NCI-H82 (cell line): Measurements from ENCODE around the gene PDP2.
A peak's percentile ranks its signal among the peaks of the same experiment; 100 is the strongest.
"Not testable (repeated sequence)": the region's sequence is repeated elsewhere in the genome, so short reads cannot be mapped to it uniquely, and the experiment has no call there.

ENCODE experiments used
- DNase-seq: peaks from one replicate; lab custom pipeline; 2025; lab: John Stamatoyannopoulos, UW

Gene PDP2

GRCh38 chr16:66919569-66920298 lies 39.4 kb downstream of the PDP2 start:
- DNase-seq, result peak; percentile 49

GRCh38 chr16:66920299-66920590 lies 39.9 kb downstream of the PDP2 start:
- no peak for DNase-seq

- no peak for DNase-seq
Observed at GRCh38 chr16:66920924-66921680, 40.8 kb downstream of the PDP2 start.

DNA sequence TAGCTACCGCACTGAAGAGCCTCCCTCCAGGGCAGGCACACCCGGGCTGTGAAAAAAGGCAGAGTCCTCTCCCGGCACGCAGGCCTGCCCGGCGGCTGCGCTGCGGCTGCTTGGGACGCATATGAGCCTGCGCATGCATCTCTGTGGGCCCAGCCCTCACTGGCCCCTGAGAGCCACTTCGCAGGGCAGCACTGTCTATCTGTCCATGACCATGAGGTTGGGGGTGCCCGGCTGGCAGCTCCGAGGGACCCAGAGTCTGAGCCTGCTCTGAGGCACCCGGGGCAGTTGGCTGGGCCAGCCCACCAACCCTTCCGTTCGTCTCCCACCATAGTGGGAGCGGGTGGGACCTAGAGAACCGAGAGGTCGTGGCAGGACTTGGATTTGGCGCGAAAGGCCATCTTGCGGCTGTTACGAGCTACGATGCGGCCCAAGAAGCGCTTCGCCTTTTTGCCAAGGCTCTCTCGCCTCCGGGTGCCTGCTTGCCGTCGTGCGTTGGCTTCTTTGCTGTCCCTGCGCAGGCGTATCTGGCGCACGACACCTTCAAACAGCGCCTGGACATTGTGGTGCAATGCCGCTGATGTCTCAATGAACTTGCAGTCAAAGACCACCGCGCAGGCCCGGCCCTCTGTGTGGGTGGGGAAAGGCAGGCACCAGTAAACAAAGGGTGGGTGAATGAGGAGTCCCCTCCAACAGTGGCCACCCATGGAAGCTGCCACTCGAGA lies 41.6 kb downstream of the PDP2 start:
- no peak for DNase-seq

DNA sequence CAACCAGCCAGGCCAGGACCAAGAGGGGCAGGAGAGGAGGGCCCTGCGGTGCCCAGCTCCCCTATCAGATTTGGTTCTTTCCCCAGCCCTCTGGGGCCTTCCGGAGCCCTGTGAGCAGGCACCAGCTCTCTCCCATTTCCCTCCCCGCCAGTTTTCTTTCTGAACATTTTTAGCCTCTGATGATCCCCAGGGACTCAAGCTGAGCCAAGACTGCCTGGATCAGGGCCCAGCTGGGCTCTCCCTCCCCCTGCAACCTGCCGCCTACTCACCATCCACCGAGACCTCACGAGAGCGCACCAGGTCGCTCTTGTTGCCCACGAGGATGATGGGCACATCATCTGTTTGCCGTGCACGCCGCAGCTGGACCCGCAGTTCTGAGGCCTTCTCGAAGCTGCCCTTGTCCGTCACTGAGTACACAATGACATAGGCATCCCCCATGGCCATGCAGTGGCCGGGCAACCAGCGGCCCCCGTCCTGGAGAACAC lies 43.0 kb downstream of the PDP2 start:
- peak; percentile 87 for DNase-seq

GRCh38 chr16:66923866-66924265 lies 43.6 kb downstream of the PDP2 start:
- DNase-seq, result no peak

DNA sequence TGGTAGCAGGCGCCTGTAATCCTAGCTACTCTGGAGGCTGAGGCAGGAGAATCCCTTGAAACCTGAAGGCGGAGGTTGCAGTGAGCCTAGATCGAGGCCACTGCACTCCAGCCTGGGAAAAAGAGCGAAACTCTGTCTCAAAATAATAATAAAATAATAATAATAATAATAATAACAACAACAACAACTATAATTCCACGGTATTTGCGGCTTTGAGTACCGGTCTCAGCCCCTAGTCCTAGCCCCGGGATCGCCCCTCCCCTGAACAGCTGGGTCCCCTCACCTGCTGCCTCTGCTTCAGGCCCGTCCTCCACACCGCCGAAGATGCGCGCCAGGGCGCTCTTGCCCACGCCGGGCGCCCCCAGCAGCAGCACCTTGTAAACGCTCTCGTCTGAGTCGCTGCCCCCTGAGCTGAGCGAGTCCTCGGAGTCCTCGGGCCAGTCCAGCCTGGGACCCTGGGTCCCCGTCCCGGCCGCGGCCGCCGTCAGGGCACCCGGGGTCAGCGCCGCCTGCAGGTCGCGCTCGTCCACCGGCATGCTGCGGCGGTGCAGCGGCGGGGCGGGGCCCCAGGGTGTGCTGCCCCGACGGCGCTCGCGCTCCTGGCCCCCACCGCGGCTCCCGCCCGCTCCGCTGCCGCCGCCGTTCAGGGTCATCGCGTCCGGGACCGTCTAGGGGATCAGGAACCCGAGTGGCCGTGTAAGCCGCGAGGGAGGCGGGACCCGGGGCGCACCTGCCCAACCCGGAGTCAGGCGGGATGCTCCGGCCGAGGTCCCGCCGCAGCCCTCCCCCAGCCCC lies 44.4 kb downstream of the PDP2 start:
- DNase-seq, result peak; percentile 63

GRCh38 chr16:66925322-66925840 lies 45.1 kb downstream of the PDP2 start, which contains the start of gene RRAD:
RRAD (minus strand) TSS chr16:66925535; CDS start chr16:66925179, 356 bp downstream.
- DNase-seq, result no peak

- DNase-seq, result no peak
Observed at GRCh38 chr16:66926171-66926947, 46.0 kb downstream of the PDP2 start.

DNA sequence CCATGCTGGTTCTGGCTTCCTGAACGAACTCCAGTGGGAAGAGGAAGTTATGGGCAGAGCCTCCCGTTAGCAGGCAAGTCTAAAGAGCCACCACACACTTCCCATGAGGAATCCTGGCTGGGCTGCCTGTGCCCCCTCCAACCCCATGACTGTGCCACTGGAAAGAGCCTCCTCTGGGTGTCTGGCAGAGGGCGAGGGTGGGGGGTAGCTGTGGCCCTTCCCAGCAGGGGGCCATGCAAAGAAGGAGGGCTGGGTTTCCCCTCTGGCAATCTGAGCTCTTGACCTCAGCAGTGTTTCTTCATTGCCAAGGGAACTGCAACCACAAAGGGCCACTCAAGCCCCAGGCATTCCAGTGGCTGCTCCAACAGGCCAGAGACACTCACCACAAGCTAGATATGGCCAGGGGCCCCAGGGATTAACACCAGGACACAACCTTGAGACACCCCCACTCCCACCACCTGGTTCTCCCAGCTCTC lies 46.7 kb downstream of the PDP2 start:
- DNase-seq, result no peak

GRCh38 chr16:66927918-66928649 lies 47.8 kb downstream of the PDP2 start:
- DNase-seq, result no peak

- DNase-seq, result peak; percentile 46
Observed at GRCh38 chr16:66928702-66929388, 48.5 kb downstream of the PDP2 start.

DNA sequence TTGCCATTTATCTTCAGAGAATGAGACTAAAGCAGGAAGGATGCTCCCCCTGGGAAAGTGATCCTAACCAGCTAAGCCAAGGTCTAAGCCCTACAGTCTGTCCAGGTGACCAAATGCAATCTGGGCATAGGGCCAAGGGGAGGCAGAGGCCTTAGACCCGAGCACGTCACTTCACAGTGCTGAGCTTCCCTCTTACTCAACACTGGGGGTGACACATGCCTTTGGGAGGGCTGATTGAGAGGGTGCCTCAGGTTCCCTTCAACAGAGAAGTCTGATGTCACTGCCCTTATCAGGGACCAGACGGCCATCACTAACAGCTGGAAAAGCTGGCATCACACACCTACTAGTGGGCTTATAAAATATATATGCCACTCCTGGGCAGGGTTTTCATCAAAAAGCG lies 49.9 kb downstream of the PDP2 start:
- DNase-seq, result peak; percentile 70

DNA sequence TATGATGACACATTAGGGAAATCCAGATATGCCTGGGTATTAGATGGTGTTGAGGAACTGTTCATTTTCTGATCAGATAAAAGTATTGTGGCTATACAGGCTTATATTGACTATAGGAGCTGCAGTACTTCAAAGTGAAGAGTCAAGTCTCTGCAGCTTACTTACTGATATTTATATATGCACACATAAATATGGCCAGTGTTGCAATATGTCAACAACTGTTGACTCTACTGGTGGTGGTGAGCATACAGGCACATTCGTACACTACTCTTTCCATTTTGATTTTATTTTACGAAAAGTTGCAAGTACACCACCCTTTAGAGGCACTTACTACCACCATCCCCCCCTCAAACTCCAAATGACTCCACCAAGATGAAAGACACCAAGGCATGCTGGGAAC lies 51.4 kb downstream of the PDP2 start:
- no peak for DNase-seq

- DNase-seq, result no peak
Observed at GRCh38 chr16:66932076-66932475, 51.8 kb downstream of the PDP2 start.

DNA sequence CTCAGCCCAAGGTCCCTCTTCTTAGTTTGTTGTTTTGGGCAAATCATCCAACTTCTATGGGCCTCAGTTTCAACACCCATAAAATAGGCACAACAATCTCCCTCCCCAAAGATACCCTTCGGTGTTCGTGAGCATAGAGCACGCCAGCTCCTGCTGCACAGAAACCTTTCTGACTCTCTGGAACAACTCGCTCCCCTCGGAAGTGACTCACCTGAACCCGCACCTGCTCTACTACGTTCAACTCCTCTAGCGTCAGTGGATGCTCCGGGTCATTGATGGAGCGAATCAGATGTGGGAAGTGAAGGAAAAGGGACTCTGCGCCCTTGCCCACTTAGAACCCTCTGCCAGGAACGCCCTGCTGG lies 53.4 kb downstream of the PDP2 start:
- DNase-seq, result no peak

DNA sequence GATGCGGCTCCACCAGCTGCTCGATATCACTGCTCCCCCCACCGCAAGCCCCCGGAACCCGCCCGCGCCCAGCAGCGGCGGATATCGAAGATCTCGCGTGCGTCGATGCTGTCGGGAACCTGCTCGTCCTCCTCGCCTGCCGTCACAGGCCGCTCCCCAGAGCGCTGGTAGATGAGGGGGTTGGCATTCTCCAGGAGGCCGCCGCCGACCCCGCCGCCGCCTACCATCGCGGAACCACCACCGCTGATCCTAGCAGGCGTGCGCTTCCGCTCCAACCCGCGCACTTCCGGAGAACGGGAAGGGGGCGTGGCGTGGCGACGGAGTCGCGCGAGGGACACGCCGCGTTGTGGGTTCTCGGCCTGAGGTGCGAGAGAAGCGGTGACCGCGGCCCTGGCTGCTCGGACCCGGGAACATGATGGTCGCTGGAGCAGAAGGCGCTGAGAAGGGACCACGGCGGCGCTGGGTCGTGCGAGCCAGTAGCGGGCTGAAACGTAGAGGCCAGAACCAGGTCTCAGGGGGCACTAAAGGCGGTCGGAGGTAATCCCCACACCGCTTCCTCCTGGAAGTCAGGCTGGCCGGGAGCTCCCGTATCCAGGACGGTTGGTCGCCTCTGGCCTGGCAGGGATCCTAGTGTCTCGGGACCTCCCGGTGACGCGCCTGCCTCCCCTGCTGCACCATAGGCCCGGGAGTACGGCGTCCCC lies 54.0 kb downstream of the PDP2 start, which contains the start of gene CIAO2B:
Gene CIAO2B, minus strand, starts transcription at position 265 of the 701 bp plus-strand sequence. Its CDS starts 38 bp downstream, at position 227.
- peak; percentile 85 for DNase-seq

DNA sequence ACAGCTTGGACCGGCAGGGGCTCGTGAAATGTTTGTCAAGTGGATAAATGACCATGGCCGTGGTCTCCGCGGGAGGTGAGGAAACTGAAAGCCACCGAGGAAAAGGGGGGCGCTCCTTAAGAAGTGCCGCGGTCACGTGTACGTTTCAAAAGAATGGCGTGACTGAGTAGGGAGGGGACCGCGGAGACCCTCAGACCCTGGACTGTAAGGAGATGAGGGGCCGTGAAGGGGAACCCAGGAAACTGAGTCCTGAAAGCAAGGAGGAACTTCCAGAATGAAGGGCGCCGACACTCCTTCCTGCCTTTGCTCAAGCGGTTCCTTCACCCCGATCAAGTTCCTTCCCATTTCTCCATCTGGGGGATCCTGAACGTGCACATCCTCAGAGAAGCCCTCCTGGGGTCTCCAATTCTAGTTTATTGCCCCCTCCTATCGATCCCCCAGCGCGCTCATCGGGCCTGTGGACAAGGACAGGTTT lies 54.6 kb downstream of the PDP2 start:
- DNase-seq, result not testable (repeated sequence)
